Stimulated activated naive B cell treated with anti-CD40 and anti-IgM and Interleukin-4, amounts not matched to agents 10 μg/mL and 1 μg/mL and 100 μg/mL, for 72 hours (primary cell): Measurements from ENCODE around the gene COG2.
A peak's percentile ranks its signal among the peaks of the same experiment; 100 is the strongest.
"Not testable (repeated sequence)": the region's sequence is repeated elsewhere in the genome, so short reads cannot be mapped to it uniquely, and the experiment has no call there.

Experiments used
- ATAC-seq, 2 donors: fragments of 150-1000 bp; cut with Tn5 transposase; replicated peaks; 2 replicates each; pipeline ENCODE4 v1.10.0; 2021; ENCODE audit warnings: moderate library complexity in 1 of 2
- DNase-seq: peaks from one replicate; pipeline ENCODE4 v3.0.0; 2021
- H3K27ac Mint-ChIP-seq: one replicate; pipeline ENCODE4 v1.8.0; 2022; ENCODE audit warnings: mild to moderate bottlenecking, mixed read lengths
- H3K27me3 Mint-ChIP-seq, 2 donors: one replicate each; pipeline ENCODE4 v1.8.0; 2022; ENCODE audit warnings: mixed read lengths in 2 of 2
- H3K36me3 Mint-ChIP-seq, 2 donors: one replicate each; pipeline ENCODE4 v1.8.0; 2022; ENCODE audit warnings: mixed read lengths in 2 of 2, mild to moderate bottlenecking in 1 of 2
- H3K4me1 Mint-ChIP-seq, 2 donors: one replicate each; pipeline ENCODE4 v1.8.0; 2022; ENCODE audit warnings: mixed read lengths in 2 of 2, mild to moderate bottlenecking in 1 of 2
- H3K4me3 Mint-ChIP-seq, 2 donors: one replicate each; pipeline ENCODE4 v1.8.0; 2022; ENCODE audit warnings: mild to moderate bottlenecking in 2 of 2, mixed read lengths in 2 of 2, moderate library complexity in 1 of 2
- H3K9me3 Mint-ChIP-seq, 2 donors: one replicate each; pipeline ENCODE4 v1.8.0; 2022; ENCODE audit warnings: mixed read lengths in 2 of 2, mild to moderate bottlenecking in 1 of 2

COG2 gene

DNA sequence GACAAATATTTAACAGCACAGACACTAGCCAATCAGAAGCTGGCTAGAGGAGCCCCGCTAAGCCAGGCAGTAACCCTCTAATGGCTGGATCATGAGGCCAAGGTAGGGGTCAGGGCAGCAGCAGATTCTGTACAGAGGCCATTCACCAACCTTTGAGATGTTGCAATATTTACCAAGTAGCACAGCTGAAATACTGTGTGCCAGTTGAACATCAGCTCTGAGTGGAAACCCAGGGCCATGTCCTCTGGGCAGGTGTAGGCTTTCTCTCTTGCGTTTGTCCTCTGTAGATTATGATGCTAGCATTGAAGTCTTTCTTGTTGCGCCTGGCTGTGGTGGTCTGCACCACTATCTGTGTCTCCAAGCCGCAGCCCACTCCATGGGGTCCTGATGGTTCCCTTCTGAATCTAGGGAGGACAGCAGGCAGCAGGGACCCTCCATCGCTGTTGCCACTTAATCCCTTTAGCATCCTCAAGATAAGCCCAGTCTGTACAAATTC is 2.5 kb upstream of the COG2 start:
- H3K27ac Mint-ChIP-seq, result no peak overlapping the region
- H3K36me3 Mint-ChIP-seq, result peaks cover 0 to 7% of the 10 kb centered on the region in 2 donors
- ATAC-seq, result no peak
- H3K27me3 Mint-ChIP-seq, result peaks cover 30 to 36% of the 10 kb centered on the region in 2 donors
- no peak overlapping the region for H3K4me3 Mint-ChIP-seq
- no peaks in the 10 kb centered on the region for H3K9me3 Mint-ChIP-seq
- no peak for DNase-seq
- peaks cover 19 to 25% of the 10 kb centered on the region in 2 donors for H3K4me1 Mint-ChIP-seq

DNA sequence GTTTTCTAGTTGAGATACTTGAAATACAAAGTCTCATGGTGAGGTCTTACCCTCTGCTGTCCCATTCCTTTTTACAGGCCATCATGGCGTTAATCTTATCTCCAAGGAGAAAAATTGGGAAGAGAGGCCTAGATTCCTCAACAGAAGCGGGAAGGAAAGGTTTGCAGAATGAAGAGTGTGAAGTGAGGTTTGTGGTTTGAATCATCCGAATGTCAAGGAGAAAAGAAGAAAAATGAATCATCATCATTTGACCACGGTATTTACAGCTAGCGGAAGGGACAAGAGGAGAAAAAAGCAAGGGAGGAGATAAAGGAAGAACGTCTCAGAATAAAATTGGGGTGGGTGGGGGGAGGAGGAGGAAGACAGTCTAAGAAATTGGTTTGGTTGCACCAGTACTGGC is 935 bp upstream of the COG2 start:
- no peaks in the 10 kb centered on the region for H3K9me3 Mint-ChIP-seq
- peaks cover 25 to 37% of the 10 kb centered on the region in 2 donors for H3K4me1 Mint-ChIP-seq
- peaks cover 5 to 14% of the 10 kb centered on the region in 2 donors for H3K36me3 Mint-ChIP-seq
- peak overlapping the region; percentile 41 to 89 for H3K4me3 Mint-ChIP-seq
- peaks cover 26 to 30% of the 10 kb centered on the region in 2 donors for H3K27me3 Mint-ChIP-seq
- ATAC-seq (no peak), DNase-seq (no peak)
- H3K27ac Mint-ChIP-seq, result no peak overlapping the region

DNA sequence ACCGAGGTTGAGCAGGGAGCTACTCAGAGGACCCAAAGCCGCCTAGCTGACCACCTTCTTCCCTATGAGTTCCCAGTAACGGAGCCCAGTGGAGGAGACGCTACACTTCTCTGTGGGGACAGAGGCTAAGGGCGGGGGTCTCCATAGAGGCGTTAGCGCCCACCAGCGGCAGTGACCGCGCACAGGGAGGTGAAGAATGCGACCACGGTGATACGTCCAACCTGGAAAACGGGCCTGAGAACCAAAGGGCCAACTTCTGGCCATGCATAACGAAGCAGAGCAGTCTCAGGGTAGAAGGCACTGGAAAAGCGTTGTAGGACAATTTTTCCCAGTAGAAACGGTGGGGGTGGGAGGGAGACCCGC is 400 bp upstream of the COG2 start:
- DNase-seq (no peak), ATAC-seq (no peak)
- peaks cover 21 to 25% of the 10 kb centered on the region in 2 donors for H3K27me3 Mint-ChIP-seq
- no peaks in the 10 kb centered on the region for H3K9me3 Mint-ChIP-seq
- H3K36me3 Mint-ChIP-seq, result peaks cover 9 to 19% of the 10 kb centered on the region in 2 donors
- H3K27ac Mint-ChIP-seq, result no peak overlapping the region
- H3K4me1 Mint-ChIP-seq, result peaks cover 30 to 42% of the 10 kb centered on the region in 2 donors
- H3K4me3 Mint-ChIP-seq, result peak overlapping the region; percentile 89 to 96

DNA sequence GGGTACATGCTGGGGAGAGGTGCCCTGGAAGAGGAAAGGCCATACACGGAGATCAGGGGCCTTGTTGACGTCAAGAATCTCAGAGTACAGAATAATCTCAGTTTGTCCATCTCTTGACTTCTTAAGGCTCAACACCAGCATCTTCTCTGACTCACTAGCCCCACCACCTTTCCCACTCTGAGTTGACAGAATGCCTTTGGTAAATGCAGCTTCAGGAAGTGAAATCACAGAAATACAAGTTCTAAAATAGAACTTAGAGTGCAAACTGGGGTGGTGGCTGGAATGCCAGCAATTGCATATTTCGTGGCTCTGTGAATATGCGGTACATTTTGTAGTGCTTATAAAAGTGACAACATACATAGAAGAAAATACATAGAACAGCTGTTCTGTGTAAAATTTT is 1.6 kb downstream of the COG2 start:
- H3K4me3 Mint-ChIP-seq, result peak overlapping the region; percentile 89 to 96
- peaks cover 11% of the 10 kb centered on the region in 2 donors for H3K27me3 Mint-ChIP-seq
- no peak for ATAC-seq
- no peaks in the 10 kb centered on the region for H3K9me3 Mint-ChIP-seq
- no peak for DNase-seq
- peaks cover 12 to 20% of the 10 kb centered on the region in 2 donors for H3K36me3 Mint-ChIP-seq
- H3K27ac Mint-ChIP-seq, result no peak overlapping the region
- peaks cover 36 to 48% of the 10 kb centered on the region in 2 donors for H3K4me1 Mint-ChIP-seq

DNA sequence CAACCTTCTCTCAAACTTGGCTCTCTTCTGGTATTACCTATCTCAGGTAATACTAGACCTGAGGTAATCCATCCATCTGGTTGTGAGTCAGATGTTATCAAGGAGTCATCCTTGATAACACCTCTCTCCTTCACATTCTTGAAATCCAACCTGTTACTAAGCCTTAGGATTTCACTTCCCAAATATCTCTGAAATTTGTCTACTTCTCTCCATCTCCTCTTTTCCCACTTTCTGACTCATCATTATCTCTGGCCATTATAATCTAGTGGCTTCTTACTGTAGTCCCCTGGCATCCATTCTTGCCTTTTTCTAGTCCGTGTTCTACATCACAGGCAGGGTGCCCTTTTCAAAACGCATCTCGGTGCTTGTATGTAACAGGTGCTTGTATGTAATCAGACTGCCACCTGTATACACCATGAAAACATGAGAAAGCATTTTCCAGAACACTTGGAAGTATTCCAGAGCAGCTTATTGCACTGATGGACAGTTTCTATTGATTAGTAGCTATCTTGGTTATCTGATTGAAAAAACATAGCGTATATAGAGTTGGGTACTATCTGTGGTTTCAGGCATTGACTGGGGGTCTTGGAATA is 4.5 kb downstream of the COG2 start:
- no peaks in the 10 kb centered on the region for H3K27me3 Mint-ChIP-seq
- DNase-seq (no peak), ATAC-seq (no peak)
- H3K4me1 Mint-ChIP-seq, result peaks cover 39 to 51% of the 10 kb centered on the region in 2 donors
- H3K36me3 Mint-ChIP-seq, result peaks cover 19 to 24% of the 10 kb centered on the region in 2 donors
- H3K9me3 Mint-ChIP-seq, result peaks cover 0 to 3% of the 10 kb centered on the region in 2 donors
- H3K4me3 Mint-ChIP-seq, result no peak overlapping the region
- no peak overlapping the region for H3K27ac Mint-ChIP-seq

DNA sequence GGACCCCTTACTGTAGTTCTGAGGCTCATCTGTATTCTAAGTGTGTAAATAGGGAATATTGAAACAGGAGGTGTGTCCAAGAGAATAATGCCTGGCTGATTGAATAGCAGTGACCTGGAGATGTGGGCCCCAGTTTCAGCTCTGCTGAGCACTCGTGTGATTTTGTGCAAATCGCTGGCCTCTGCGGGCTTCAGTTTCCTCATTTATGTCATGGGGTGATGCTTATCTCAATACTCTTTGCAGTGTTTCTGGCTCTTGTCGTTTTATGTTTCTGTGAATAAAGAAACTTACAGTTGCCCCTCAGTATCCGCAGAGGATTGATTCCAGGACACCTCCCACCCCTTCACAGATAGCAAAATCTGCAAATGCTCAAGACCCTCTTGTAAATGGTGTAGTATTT is 5.0 kb downstream of the COG2 start:
- DNase-seq, result no peak
- Mint-ChIP-seq H3K4me1 (peaks cover 39 to 48% of the 10 kb centered on the region in 2 donors), H3K9me3 (peaks cover 2 to 3% of the 10 kb centered on the region in 2 donors), H3K27ac (no peak overlapping the region), H3K36me3 (peaks cover 22 to 29% of the 10 kb centered on the region in 2 donors), H3K27me3 (no peaks in the 10 kb centered on the region), H3K4me3 (no peak overlapping the region)
- ATAC-seq, result no peak

DNA sequence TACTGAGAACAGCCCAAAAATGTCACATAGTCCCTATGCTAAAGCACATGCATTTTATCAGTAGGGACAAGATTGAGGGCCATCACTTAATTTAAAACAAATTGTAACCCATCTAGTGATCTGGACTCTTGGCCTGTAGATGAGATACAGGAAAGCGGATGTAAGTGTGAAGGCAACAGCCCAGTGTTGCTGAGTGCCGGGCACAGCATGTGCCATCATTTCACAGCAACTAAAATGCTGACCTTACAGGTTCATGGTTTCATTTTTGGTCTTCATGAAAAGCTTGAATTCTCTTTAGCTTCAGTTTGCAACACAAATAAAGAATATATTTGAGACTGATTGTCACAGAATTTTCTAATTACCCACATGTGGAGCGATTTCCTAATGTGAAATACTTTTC is 5.8 kb downstream of the COG2 start:
- Mint-ChIP-seq H3K27me3 (no peaks in the 10 kb centered on the region), H3K36me3 (peaks cover 23 to 28% of the 10 kb centered on the region in 2 donors), H3K4me1 (peaks cover 39 to 48% of the 10 kb centered on the region in 2 donors)

DNA sequence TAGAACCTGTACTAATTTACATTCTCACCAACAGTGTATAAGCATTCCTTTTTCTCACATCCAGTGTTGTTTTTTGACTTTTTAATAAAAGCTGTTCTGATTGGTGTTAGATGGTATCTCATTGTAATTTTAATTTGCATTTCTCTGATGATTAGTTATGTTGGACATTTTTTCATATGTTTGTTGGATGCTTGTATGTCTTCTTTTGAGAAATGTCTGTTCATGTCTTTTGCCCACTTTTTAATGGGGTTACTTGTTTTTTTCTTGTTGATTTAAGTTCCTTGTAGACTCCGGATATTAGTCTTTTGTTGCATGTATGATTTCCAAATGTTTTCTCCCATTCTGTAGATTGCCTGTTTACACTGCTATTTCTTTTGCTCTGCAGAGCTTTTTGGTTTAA is 8.0 kb downstream of the COG2 start:
- no peak overlapping the region for H3K4me3 Mint-ChIP-seq
- H3K4me1 Mint-ChIP-seq, result peaks cover 37 to 42% of the 10 kb centered on the region in 2 donors
- DNase-seq, result no peak
- ATAC-seq, result no peak
- H3K36me3 Mint-ChIP-seq, result peaks cover 36 to 42% of the 10 kb centered on the region in 2 donors
- H3K27ac Mint-ChIP-seq, result no peak overlapping the region
- peaks cover 2 to 3% of the 10 kb centered on the region in 2 donors for H3K9me3 Mint-ChIP-seq
- no peaks in the 10 kb centered on the region for H3K27me3 Mint-ChIP-seq

More for the DNA sequence above, 5.8 kb downstream of the COG2 start:
- Mint-ChIP-seq H3K27ac (no peak overlapping the region), H3K9me3 (peaks cover 2 to 3% of the 10 kb centered on the region in 2 donors), H3K4me3 (no peak overlapping the region)
- no peak for ATAC-seq
- DNase-seq, result no peak

DNA sequence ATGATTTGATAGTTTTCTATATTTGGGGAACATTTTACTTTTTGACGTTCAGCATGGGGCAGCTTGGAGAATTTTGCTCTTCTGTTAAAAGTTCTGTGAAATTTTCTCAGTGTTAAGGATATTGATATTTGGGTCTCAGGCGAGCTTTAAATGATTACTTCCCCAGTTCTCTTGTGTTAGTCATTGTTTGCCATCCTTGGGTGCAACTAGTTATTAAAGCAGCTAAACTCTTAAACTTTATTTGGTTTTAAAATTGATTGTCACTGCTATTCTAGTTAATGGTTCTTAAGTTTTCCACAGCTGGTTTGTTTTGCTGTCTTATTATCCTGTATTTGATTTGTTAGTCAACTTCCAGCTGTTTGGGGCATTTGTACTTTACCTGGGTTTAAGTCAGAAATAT is 9.0 kb downstream of the COG2 start:
- H3K36me3 Mint-ChIP-seq, result peaks cover 34 to 42% of the 10 kb centered on the region in 2 donors
- H3K9me3 Mint-ChIP-seq, result peaks cover 2 to 3% of the 10 kb centered on the region in 2 donors
- ATAC-seq (no peak), DNase-seq (no peak)
- H3K27ac Mint-ChIP-seq, result no peak overlapping the region
- H3K4me1 Mint-ChIP-seq, result peaks cover 39 to 46% of the 10 kb centered on the region in 2 donors
- no peaks in the 10 kb centered on the region for H3K27me3 Mint-ChIP-seq
- H3K4me3 Mint-ChIP-seq, result no peak overlapping the region

DNA sequence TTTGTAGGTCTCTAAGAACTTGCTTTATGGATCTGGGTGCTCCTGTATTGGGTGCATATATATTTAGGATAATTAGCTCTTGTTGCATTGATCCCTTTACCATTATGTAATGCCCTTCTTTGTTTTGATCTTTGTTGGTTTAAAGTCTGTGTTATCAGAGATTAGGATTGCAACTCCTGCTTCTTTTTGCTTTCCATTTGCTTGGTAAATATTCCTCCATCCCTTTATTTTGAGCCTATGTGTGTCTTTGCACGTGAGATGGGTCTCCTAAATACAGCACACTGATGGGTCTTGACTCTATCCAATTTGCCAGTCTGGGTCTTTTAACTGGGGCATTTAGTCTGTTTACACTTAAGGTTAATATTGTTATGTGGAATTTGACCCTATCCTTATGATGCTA is 14.4 kb downstream of the COG2 start:
- DNase-seq, ATAC-seq, H3K9me3 Mint-ChIP-seq, H3K27ac Mint-ChIP-seq, H3K27me3 Mint-ChIP-seq, H3K4me3 Mint-ChIP-seq: not testable (repeated sequence)
- Mint-ChIP-seq H3K4me1 (peaks cover 25 to 31% of the 10 kb centered on the region in 2 donors), H3K36me3 (peaks cover 20 to 47% of the 10 kb centered on the region in 2 donors)

DNA sequence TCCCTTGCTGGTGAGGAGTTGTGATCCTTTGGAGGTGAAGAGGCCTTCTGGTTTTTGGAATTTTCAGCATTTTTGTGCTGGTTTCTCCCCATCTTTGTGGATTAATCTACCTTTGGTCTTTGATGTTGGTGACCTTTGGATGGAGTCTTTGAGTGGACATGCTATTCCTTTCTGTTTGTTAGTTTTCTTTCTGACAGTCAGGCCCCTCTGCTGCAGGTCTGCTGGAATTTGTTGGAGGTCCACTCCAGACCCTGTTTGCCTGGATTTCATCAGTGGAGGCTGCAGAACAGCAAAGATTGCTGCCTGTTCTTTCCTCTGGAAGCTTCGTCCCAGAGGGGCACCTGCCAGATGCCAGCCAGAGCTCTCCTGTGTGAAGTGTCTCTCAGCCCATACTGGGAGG is 15.8 kb downstream of the COG2 start:
- peaks cover 25 to 54% of the 10 kb centered on the region in 2 donors for H3K36me3 Mint-ChIP-seq
- not testable (repeated sequence) for H3K27me3 Mint-ChIP-seq, H3K9me3 Mint-ChIP-seq, DNase-seq, ATAC-seq, H3K4me3 Mint-ChIP-seq, H3K27ac Mint-ChIP-seq
- peaks cover 24 to 31% of the 10 kb centered on the region in 2 donors for H3K4me1 Mint-ChIP-seq

DNA sequence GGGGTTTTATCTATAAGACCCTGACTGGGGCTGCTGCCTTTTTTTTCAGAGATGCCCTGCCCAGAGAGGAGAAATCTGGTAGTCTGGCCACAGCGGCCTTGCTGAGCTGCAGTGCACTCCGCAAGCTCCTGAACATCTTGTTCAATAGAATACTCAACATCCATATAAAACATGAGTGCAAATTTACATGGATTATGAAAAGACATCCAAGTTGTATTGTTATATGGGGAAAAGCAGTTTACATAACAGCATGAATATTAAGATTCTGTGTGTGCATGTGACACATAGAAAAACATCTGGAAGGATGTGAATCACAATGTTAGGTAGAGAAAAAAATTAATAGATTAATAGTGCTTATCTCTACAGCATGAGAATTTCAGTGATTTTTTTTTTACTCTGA is 16.4 kb downstream of the COG2 start:
- H3K4me1 Mint-ChIP-seq, result peaks cover 24 to 31% of the 10 kb centered on the region in 2 donors
- no peaks in the 10 kb centered on the region for H3K27me3 Mint-ChIP-seq
- H3K9me3 Mint-ChIP-seq, result no peaks in the 10 kb centered on the region
- no peak overlapping the region for H3K27ac Mint-ChIP-seq
- H3K36me3 Mint-ChIP-seq, result peaks cover 23 to 52% of the 10 kb centered on the region in 2 donors
- H3K4me3 Mint-ChIP-seq, result no peak overlapping the region
- DNase-seq (no peak), ATAC-seq (no peak)

DNA sequence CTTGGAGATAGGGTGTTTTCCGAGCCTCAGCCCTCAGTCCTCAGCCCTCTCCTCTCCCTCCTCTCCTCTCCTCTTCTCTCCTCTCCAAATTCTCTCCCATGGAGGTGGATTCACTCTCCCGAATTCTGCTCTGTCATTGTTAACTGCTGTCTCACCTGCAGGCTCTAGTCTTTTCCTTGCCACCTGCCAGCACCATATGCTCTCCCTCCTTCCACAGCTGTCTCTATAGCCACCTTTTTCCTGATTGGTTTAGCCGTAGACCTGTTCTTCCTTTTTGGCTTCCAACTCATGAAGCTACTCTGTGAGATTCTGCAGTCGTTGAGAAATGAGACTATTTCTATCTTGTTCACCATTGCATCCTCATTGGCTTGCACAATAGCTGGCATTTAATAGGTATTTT is 19.7 kb downstream of the COG2 start:
- H3K27ac Mint-ChIP-seq, result no peak overlapping the region
- peaks cover 30 to 54% of the 10 kb centered on the region in 2 donors for H3K36me3 Mint-ChIP-seq
- no peak overlapping the region for H3K4me3 Mint-ChIP-seq
- peaks cover under 1 to 4% of the 10 kb centered on the region in 2 donors for H3K4me1 Mint-ChIP-seq
- no peaks in the 10 kb centered on the region for H3K27me3 Mint-ChIP-seq
- no peaks in the 10 kb centered on the region for H3K9me3 Mint-ChIP-seq
- no peak for DNase-seq
- no peak for ATAC-seq

DNA sequence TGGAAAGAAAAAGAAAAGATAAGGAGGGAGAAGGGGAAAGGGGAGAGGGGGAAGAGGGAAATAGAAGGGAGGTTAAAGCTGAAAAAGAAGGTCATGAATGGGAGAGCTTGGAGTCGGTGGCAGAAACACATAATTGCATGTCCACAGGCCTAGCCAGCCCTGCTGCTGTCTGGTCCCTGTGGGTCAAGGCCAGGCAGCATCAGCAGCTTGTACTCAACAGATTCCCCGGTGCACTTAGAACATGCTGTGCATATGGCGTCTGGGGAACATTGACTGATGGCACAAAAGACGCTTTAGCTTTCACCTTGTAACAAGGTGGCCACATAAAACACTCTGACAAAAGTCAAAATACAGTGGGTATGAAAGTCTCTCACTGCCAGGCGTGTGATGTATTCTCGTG is 25.9 kb downstream of the COG2 start:
- peaks cover 41 to 65% of the 10 kb centered on the region in 2 donors for H3K36me3 Mint-ChIP-seq
- DNase-seq, result no peak
- no peak overlapping the region for H3K27ac Mint-ChIP-seq
- ATAC-seq, result no peak
- no peaks in the 10 kb centered on the region for H3K9me3 Mint-ChIP-seq
- no peak overlapping the region for H3K4me3 Mint-ChIP-seq
- no peaks in the 10 kb centered on the region for H3K4me1 Mint-ChIP-seq
- no peaks in the 10 kb centered on the region for H3K27me3 Mint-ChIP-seq

DNA sequence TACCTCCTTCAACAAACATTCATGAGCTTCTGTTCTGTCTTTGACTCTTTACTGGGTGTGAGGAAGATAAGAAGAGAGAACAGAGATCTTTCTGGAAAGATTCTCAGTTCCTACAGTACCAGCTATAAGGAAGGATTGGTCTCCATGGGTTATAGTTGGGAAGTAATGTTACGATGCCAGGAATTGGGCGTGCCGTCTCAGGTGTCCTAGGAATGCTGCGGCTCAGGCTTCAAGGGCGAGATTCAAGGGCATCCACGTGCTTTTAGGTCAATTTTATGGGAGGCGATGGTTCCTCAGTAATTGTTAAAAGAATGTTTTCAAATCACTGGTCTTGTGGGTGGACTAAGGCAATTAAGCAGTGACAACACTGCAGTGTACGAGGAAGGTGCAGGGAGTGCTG is 27.3 kb downstream of the COG2 start:
- ATAC-seq (no peak), DNase-seq (no peak)
- Mint-ChIP-seq H3K9me3 (no peaks in the 10 kb centered on the region), H3K27ac (no peak overlapping the region), H3K4me1 (no peaks in the 10 kb centered on the region), H3K27me3 (no peaks in the 10 kb centered on the region), H3K36me3 (peaks cover 43 to 64% of the 10 kb centered on the region in 2 donors), H3K4me3 (no peak overlapping the region)
